A549 treated with ZK216348 at 1 μM for 4 hours (cell line): ENCODE data around the gene DNAH9. TPM values are rescaled to one million over a fixed set of nuclear protein-coding genes. Genes with fewer than 3 reads are reported as not detected.

Experiments used
- total RNA-seq: library from RNA; stranded (reverse); fragments of 200-300 nt; extraction: Qiagen RNA extraction; gene quantifications from 5 replicates; pipeline ENCODE4 v1.2.3, GENCODE V29; 2022; ENCODE audit warnings: low read depth

Gene DNAH9, protein sequence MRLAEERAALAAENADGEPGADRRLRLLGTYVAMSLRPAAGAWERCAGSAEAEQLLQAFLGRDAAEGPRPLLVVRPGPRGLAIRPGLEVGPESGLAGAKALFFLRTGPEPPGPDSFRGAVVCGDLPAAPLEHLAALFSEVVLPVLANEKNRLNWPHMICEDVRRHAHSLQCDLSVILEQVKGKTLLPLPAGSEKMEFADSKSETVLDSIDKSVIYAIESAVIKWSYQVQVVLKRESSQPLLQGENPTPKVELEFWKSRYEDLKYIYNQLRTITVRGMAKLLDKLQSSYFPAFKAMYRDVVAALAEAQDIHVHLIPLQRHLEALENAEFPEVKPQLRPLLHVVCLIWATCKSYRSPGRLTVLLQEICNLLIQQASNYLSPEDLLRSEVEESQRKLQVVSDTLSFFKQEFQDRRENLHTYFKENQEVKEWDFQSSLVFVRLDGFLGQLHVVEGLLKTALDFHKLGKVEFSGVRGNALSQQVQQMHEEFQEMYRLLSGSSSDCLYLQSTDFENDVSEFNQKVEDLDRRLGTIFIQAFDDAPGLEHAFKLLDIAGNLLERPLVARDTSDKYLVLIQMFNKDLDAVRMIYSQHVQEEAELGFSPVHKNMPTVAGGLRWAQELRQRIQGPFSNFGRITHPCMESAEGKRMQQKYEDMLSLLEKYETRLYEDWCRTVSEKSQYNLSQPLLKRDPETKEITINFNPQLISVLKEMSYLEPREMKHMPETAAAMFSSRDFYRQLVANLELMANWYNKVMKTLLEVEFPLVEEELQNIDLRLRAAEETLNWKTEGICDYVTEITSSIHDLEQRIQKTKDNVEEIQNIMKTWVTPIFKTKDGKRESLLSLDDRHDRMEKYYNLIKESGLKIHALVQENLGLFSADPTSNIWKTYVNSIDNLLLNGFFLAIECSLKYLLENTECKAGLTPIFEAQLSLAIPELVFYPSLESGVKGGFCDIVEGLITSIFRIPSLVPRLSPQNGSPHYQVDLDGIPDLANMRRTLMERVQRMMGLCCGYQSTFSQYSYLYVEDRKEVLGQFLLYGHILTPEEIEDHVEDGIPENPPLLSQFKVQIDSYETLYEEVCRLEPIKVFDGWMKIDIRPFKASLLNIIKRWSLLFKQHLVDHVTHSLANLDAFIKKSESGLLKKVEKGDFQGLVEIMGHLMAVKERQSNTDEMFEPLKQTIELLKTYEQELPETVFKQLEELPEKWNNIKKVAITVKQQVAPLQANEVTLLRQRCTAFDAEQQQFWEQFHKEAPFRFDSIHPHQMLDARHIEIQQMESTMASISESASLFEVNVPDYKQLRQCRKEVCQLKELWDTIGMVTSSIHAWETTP (N-terminal part only)
- total RNA-seq: not detected in 5 replicates

DNA sequence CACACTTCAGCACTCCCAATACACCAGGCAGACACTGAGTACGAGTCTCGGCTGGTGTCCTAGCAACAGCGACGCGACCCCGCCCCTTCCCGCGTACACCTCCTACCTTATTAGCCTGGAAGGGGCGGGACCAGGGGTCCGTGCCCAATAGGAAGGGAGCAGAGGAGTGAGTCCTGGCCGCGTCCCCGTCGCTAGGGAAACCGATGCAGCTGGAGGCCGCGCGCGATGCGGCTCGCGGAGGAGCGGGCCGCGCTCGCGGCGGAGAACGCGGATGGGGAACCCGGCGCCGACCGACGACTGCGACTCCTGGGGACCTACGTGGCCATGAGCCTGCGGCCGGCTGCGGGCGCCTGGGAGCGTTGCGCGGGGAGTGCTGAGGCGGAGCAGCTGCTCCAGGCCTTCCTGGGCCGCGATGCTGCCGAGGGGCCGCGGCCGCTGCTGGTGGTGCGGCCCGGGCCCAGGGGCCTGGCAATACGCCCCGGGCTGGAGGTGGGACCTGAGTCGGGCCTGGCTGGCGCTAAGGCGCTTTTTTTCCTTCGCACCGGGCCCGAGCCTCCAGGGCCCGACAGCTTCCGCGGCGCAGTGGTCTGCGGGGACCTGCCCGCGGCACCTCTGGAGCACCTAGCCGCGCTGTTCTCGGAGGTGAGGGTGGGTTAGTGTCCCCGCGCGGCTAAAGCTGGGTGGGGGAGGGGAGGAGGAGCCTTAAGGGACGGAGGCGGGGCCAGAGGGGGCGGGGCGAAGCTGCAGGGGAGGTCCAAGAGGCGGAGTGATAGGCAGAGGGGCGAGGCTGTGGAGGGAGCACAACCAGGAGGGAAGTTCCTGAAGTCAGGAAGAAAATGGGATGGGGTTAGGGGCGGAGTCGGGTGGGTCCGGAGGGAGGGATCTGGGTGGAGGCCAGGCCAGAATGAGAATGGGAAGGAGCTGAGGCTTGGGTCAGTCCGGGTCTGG is at the start of gene DNAH9:
TSS of gene DNAH9 (plus strand) at position 197 of the 948 bp plus-strand sequence. CDS start at position 226, 29 bp downstream.

DNA sequence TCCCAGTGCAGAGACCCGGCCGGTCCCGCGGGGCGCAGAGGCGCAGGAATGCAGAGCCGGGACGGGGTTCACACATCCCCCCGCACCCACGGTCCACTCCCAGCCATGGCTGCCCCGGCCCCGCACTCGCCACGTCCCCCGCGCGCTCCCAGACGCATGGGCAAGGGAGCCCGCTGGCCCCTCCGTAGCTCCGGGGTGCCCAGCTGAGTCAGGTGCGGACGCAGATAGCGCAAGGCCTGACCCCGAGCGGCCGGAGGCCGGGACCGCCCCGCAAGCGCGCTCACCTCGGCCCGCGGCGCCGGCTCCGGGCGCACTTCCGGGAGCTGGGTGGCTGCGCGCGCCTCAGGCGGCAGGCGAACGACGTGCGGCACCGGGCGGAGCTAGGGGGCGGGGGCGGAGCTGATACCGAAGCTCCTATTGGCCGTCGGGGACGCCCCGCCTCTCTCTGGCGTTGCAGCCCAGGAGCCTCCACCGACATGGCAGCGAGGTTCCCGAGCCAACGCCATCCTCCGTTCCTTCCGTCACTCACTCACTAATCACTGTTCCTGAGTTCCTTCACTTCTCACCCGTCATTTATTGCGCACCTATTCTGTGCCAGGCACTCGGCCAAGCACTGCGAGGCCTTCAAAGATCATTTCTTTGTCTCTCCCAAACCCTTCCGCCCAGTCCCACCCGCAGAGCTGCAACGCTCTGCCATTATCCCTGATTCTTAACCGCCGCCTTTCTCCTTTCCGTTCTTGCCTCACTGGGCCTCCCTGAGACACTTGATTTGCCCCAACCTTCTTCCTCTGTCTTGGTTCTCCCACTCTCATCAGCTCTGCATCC is 399.1 kb downstream of the DNAH9 start, which contains the start of gene ZNF18:
TSS of gene ZNF18 (minus strand) at position 329 of the 825 bp plus-strand sequence. CDS start 4,646 bp downstream, outside the sequence.

